A204.1 (cell line): ENCODE data around the gene PRRG3.

Experiments used
- FAIRE-seq: peaks from 2 replicates; lab custom pipeline; 2012; peaks lifted over from hg19 to GRCh38; lab: Jason Lieb, UNC

The PRRG3 gene

DNA sequence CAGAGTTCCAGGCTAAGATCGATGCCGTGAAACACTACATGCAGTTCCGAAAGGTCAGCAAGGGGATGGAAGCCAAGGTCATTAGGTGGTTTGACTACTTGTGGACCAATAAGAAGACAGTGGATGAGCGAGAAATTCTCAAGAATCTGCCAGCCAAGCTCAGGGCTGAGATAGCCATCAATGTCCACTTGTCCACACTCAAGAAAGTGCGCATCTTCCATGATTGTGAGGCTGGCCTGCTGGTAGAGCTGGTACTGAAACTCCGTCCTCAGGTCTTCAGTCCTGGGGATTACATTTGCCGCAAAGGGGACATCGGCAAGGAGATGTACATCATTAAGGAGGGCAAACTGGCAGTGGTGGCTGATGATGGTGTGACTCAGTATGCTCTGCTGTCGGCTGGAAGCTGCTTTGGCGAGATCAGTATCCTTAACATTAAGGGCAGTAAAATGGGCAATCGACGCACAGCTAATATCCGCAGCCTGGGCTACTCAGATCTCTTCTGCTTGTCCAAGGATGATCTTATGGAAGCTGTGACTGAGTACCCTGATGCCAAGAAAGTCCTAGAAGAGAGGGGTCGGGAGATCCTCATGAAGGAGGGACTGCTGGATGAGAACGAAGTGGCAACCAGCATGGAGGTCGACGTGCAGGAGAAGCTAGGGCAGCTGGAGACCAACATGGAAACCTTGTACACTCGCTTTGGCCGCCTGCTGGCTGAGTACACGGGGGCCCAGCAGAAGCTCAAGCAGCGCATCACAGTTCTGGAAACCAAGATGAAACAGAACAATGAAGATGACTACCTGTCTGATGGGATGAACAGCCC, 48.6 kb downstream of the PRRG3 start:
- FAIRE-seq, result no peak

DNA sequence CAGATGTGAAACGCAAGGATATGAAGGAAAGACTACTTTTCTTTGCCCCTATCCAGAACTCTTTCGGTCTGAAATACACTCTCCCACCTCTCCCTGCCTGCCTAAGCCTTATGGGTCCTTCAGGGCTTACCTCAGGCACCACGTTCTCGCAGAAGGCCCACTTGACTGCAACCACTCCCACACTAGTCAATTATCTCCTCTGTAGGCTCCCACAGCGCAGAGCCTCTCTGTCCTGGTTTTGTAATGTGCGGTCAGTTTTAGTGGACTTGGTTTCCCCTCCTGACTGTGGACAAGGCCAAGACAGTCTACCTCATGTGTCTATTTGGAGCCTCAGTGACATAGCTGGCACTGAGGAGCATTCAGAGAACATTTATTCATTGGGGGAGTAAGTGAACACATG, 50.4 kb downstream of the PRRG3 start:
- FAIRE-seq, result no peak

- no peak for FAIRE-seq
These were observed 51.2 kb downstream of the PRRG3 start for GRCh38 chrX:151746502-151746901.

GRCh38 chrX:151750511-151750910, 55.3 kb downstream of the PRRG3 start:
- no peak for FAIRE-seq

GRCh38 chrX:151752847-151753246, 57.6 kb downstream of the PRRG3 start:
- FAIRE-seq, result no peak

- FAIRE-seq, result no peak
These were observed 58.2 kb downstream of the PRRG3 start for GRCh38 chrX:151753313-151754046.

DNA sequence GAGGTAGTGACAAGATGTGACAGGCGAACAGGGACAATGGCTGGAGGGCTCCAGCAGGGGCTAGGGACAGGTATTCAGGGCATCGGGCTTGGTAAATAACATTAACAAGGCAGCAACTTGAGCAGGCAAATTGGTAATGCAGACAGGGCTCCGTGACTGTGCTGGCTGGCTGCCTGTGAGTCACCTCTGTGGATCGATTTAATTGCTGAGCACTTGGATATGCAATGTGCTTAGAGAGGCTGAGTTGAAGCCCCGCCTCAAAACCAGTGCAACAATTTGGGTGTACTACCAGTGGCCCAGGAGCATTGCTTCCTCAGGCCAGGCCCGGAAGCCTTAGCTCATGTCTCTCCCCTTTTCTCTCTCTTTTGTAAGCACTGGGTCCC, 58.8 kb downstream of the PRRG3 start:
- no peak for FAIRE-seq

DNA sequence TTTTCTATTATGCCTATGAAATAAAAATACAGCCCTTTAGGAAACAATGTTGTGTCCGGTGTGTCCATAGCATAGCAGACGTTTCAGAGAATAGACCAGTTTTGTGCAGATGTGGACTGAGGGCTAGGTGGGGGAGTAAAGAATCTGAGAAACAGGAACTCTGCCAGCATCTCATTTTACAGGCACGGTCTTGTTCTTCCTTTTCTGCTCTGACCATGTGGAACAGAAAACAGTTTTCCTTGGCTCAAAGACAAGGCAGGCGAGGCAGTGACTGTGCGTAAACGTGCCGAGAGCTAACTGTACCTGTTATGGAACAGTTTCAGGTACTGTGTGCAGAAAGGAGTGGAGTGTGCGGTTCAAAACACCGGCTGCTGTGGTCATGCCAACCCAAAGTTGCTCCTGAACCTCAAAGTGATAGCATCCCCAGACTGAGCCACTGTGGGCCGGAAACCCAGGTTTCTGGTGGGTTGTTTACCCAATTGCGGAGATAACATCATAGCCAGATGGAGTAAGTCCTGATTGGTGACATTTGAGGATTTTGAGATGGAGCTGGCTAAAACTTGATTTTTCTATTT, 59.5 kb downstream of the PRRG3 start:
- no peak for FAIRE-seq
